NCI-H2081 treated with DMSO at 0.1 percent for 48 hours (cell line): ENCODE results near the gene TSHZ3.

ENCODE experiments used
- DNase-seq: peaks from one replicate; lab custom pipeline; 2025; lab: John Stamatoyannopoulos, UW

Gene TSHZ3, protein sequence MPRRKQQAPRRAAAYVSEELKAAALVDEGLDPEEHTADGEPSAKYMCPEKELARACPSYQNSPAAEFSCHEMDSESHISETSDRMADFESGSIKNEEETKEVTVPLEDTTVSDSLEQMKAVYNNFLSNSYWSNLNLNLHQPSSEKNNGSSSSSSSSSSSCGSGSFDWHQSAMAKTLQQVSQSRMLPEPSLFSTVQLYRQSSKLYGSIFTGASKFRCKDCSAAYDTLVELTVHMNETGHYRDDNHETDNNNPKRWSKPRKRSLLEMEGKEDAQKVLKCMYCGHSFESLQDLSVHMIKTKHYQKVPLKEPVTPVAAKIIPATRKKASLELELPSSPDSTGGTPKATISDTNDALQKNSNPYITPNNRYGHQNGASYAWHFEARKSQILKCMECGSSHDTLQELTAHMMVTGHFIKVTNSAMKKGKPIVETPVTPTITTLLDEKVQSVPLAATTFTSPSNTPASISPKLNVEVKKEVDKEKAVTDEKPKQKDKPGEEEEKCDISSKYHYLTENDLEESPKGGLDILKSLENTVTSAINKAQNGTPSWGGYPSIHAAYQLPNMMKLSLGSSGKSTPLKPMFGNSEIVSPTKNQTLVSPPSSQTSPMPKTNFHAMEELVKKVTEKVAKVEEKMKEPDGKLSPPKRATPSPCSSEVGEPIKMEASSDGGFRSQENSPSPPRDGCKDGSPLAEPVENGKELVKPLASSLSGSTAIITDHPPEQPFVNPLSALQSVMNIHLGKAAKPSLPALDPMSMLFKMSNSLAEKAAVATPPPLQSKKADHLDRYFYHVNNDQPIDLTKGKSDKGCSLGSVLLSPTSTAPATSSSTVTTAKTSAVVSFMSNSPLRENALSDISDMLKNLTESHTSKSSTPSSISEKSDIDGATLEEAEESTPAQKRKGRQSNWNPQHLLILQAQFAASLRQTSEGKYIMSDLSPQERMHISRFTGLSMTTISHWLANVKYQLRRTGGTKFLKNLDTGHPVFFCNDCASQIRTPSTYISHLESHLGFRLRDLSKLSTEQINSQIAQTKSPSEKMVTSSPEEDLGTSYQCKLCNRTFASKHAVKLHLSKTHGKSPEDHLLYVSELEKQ

DNA sequence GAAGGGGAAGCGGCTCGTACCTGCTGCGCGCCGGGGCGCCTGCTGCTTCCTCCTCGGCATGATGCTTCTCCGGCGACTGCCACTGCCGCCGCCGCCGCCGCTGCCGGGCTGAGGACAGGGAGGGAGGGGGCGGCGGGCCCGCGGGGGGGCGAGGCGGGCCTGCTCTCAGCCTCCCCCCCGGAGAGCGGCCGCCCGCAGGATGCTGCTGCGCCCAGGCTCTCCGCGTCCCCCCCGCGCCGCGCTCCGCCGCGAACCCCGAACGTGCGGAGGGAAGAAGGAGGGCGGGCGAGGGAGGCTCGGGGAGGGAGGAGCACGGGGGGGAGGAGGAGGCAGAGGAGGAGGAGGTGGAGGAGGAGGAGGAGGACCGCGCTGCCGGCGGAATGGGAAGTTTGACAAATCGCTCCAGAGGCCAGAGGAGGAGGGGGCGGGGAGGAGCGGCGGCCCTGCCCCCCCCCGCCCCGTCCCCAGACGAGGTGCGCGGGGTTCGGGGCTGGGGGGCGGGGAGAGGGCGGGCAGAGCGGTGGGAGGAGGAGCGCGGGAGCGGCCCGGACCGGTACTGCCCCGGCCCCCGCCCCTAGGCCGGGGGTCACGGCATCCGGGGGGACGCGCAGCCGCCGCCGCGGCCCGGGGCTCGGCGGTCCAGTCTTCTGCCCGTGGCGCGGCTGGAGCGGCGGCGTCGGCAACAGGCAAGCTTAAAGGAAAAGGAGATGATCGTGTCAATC, at the start of gene TSHZ3:
TSS of gene TSHZ3 (minus strand) at position 277 of the 722 bp plus-strand sequence. CDS start at position 60, 217 bp downstream.
- DNase-seq = no peak

DNA sequence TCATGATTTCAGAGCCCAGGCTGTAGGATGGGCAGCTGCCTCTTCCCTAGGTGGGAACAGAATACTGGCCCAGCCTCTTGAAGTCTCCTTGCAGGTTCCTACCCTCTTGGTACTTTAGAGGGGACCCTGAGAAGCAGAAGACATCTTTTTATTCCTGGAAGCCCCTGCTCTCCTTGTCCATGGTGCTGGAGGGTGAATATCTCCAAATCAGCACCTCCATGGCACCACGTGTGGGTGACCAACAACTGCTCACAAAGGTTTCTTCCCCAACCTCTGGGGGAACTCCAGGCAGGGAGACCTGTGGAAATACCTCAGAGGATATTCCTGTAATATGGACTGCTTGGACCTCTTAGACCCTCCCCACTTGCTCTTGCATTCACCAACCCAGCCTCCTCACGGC, 48.1 kb upstream of the TSHZ3 start:
- no peak for DNase-seq

DNA sequence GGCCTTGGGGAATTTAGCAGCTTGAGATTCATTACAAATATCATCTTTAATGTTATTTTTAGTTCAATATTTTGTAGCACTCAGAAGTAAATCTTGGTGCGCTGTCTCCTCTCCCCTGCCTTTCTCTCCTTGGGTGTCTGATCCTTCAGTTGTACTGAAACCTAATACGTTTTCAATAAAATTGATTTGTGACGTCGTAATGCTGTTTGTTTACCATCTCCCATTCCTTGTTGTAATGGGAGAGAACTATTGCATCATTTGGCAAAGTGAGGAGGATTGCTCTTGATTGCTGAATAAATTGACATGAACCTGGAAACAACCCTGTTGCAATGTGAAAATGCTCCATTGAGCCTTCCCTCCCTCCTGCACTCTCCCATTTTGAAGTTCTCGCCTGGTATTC, 43.2 kb upstream of the TSHZ3 start:
- no peak for DNase-seq

DNA sequence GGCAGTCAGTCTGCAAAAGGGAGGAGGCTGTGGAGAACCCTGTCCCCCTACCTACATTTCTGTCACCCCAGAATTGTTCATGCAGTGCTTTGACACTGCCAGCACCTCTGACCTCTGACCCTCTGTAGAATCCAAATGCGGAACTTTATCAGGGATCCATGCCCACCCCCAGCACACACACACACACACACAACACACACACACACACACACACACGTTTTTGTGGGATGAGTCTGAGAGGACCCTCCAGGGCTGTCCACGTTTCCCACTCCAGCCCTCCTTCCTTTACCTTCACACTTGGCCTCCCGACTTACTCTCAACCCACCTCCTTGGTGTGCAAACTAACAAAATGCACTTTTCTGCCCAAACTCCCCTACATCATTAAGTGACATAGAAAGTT, 42.3 kb upstream of the TSHZ3 start:
- DNase-seq = no peak

DNA sequence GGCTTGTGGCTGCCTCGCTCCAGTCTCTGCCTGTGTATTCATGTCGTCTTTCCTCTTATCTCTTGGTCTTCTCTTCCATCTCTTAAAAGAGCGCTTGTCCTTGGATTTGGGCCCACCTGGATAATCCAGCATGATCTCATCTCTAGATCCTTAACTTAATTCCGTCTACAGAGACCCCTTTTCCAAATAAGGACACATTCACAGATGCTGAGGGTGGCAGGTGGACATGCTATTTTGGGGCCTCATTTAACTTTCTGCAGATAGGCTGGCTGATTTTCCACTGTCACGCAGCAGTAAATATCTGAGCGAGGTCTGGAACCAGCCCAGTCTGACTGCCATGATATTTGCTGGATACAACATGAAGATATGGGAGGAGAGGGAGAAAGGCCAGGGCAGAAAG, 41.5 kb upstream of the TSHZ3 start:
- DNase-seq = no peak

DNA sequence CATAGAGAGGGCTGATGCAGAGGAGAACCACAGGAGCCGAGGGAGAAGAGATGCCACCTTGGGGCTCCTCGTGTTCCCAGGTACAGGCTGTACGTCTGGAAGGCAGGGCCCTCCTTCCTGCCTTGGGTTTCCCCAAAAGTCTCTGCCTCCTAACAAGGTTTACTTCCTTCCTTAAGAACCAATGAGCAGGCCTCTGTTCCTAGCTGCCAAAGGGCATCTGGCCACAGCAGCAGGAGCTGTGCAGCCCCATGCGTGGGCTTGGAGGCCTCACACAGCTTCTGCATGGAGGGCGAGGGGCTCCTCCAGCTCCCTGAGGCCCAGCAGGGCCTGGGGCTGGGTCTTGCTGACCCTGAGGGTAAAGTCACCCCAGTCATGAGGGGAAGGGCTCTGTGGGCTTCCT, 40.6 kb upstream of the TSHZ3 start:
- no peak for DNase-seq

DNA sequence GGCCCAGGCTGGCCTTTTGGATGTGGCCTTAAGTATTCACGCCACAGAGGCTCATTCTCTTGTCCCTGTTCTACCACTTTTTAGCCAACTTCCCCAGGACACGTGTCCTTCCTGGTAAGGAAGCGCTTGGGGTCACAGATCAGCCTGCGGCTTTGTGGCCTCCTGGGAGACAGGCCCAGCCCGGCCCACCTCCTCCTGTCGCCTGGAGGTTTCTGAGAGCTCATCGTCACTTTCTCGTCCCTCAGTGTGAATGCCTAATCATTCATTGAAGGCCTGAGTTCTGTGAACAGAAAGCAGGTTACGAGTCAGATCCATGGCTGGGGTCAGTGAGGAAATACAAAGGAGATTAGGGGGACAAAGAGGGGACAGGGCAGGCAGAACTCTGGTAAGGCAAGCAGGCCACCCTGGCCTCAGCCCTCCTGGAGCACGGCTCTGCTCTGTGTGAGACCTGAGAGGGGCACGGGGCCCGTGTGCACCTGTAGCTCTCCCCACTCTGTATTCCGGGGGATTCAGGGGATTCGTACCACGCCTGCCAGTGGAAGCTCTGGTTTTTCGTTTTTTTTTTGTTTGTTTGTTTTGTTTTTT, 38.6 kb upstream of the TSHZ3 start:
- DNase-seq = no peak

DNA sequence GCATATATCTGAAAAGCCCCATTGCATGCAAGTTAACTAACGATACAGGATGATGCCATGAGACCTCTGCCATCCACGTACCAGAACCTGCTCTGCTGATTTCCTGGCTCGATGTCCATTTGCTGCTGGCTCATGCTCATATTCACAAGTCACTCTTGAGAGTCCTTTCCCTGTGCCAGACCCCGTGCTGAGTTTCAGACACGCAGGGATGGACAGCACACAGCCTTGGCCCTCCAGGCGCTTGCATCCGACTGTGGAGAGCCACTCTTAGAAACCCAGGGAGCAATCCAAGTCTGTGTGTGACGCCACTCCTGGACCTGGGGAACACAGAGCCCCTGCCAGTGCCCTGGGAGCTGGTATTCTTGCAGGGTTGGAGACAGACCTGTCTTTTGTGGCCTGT, 37.6 kb upstream of the TSHZ3 start:
- DNase-seq = no peak

DNA sequence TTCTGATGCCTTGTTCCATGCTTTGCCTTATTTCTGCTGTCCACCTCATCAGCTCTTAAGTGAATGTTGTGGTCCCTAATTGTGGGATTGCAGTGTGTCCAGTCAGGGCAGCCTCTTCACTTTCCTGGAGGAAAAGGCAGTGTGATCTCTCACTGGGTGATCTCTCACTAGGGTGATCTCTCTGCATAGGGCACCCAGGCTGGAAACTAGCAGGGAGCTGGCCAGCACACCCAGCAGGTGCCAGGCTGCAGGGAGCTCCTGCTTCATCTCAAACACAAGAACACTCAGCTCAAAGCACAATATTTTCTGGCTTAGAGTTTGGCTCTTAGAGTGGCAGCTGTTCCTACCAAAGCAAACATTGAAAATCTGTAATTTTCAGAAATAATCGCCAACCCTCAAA, 36.5 kb upstream of the TSHZ3 start:
- no peak for DNase-seq

DNA sequence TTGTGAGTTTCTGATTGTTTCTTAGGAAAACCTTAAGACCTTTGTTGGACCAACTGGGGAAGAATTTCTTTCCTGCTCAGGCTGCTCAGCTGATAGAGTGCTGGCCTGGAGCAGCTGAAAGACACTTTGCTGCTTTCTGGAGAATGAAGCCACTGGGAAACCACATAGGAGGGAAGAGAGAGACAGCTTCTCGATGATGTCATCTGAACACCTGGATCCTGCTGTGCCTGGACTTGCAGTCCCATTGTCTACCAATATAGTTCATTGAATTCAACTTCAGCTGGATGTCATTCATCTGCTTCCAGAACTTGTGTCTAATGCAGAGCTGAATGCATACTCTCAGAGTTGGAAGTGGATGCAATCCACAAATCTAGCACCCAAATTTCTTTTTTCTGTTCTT, 34.3 kb upstream of the TSHZ3 start:
- no peak for DNase-seq

DNA sequence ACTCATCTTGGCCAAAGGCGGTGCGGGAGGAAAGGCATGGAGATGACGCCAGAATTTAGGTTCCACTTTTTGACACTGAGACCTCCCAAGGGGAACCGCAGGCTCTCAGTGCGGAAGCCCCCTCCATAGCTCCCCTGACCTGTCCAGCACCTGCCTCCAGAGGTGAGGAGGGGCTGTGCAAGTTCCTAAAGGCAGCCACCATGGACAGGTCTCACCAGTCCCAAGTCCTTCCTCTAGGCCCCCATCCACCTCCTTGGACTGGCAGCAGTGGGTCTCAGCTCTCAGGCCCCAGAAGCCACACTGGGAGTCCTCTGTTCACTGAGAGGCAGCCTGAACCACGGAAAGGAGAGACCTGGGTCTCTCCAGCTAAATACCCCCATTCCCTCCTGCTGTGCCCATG, 31.6 kb upstream of the TSHZ3 start:
- DNase-seq = no peak

DNA sequence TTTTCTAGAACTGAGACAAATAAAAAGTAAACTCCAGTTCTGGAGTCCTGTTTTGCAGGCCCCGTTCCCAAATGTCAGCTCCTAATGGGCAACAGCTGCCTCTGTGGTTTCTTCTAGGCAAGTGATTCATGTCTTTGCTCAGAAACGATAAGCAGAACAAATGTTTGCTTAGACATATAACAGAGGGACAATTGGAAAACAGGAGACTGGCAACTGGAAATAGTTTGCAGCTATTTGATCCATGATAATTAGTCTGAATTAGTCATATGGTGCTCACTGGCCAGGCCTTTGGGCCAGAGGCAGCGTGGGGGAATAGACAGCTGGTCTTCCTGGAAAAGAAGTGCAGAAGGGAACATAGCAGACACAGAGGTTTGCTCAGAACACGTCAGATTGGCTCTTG, 29.2 kb upstream of the TSHZ3 start:
- no peak for DNase-seq

DNA sequence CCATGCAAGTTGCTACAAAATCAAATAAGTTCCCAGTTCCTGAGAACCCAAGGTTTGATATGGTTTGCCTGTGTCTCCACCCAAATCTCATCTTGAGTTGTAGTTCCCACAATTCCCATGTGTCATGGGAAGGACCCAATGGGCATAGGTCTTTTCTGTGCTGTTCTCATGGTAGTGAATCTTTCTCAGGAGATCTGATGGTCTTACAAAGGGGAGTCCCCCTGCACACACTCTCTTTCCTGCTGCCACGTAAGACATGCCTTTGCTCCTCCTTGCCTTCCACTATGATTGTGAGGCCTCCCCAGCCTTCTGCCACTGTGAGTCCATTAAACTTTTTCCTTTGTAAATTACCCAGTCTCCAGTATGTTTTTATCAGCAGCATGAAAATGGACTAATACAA, 28.5 kb upstream of the TSHZ3 start:
- DNase-seq = no peak

DNA sequence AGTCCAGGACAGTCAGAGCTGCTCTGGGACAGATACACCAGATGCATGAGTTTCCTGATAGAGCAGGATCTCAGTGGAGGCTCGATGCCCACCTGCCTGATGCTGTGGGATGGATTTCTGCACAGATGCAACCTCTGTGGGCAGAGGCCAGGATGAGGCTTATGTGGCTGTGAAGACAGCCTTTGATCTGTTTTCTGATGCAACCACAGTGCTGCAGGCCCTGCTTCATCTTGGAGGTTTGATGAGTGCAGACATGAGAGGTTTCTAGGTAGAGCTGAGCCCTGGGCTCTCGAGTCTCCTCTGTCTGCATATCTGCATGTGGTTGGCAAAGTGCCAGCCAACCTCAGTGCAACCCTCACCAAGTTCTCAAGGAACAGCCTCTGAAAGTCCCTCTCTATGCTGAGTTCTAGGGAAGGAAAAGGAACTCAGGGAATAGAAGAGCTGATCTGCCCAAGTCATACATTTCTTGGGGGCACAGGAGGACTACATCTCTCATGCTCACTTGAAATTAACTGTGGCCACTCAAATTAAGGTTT, 23.1 kb upstream of the TSHZ3 start:
- DNase-seq = no peak

DNA sequence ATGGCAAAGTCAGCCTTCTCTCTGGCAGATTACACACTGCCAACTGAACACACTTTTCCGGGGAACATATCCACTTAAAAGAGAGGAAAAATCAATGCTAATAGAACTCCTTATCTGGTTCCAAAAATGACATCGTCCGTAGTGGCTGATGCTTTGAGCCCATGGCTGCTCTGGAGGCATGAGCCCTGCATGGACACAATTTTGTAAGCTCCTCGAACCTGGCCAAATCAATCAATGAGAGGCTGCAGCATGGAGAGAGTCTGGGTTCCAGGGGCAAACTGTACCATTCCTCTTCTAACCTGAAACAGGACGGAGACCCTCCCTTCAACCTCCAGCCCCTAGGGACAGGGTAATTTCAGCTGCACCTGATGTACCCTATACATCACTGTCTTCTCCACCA, 21.0 kb upstream of the TSHZ3 start:
- DNase-seq = no peak

DNA sequence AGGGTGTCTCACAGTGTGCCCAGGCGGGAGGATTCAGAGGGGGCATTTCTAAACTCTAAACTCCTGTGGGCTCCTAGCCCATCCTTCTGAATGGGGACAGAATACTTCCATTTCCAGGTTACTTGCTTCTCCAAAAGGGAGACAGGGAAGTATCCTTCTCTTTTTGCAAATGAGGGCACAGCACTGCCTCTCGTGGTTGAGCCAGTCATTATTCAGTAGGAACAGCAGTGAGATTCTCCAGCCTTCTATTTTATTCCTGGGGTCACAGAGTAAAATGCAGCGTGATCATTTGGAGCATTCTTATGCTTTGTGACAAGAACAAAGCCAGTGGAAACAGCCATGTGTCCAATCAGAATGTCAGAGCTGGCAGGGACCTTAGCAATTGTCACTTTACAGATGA, 15.7 kb upstream of the TSHZ3 start:
- no peak for DNase-seq

DNA sequence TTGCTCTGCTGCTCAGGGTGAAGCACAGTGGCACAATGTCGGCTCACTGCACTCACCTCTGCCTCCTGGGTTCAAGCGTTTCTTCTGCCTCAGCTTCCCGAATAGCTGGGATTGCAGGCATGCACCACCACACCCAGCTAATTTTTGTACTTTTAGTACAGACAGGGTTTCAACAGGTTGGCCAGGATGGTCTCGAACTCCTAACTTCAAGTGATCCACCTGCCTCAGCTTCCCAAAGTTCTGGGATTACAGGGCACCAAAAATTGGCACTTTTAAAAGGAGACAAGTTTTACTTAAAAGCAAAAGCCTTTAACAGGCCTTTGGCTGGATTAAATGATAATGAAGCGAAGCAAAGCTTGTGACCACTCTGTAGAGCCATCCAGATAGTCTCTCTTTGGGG, 12.5 kb upstream of the TSHZ3 start:
- DNase-seq = no peak

DNA sequence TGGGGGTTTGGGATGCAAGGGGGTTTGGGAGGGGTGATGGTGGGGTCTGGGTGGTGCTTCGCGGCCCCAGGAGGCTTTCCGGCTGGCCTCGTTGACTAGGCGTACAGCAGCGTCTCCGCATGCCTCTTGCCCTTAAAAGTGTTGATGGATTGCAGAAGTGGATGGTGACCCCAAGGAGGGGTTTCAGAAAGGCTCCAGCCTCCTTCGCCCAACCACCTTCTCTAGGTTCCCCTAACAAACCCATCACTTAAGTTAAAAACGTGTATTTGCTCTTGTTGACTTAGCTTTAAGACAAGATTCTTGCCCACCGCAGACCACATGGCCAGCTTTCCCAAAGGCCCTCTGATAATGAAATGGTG, 8.1 kb upstream of the TSHZ3 start:
- no peak for DNase-seq

DNA sequence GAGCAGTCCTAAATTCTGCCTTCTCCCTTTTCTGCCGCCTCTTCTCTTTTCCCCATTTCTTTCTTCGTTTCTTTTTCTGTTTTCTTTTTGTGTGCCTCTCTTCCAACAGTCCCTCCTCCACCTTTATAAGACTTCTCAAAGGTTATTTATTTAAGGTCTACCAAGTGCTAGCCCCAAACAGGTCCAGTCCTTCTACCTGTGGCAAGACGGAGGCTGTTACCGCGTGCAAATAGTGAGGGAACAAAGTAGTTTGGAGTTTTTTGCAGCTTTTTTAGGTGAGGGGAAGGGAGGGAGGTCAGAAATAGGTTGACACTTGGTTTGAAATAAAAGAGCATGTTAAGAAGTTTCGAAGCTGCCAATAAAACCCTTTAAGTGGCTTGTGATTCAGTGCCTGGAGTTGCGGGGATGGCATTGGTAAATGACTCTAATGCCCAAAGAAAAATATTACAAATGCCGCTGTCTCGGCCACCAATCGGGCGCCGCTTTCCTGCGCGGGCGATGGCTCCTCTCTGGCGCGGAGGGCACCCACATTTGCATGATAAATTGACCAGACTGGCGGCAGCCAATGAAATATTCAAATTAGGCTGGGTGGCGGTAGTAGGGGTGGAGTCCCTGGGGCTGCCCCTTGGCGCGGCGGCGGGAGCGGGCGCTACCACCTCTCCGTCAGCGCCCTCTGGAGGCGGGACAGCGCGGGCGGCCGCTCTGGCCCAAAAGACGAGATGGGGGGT, 7.5 kb upstream of the TSHZ3 start:
- DNase-seq = no peak

DNA sequence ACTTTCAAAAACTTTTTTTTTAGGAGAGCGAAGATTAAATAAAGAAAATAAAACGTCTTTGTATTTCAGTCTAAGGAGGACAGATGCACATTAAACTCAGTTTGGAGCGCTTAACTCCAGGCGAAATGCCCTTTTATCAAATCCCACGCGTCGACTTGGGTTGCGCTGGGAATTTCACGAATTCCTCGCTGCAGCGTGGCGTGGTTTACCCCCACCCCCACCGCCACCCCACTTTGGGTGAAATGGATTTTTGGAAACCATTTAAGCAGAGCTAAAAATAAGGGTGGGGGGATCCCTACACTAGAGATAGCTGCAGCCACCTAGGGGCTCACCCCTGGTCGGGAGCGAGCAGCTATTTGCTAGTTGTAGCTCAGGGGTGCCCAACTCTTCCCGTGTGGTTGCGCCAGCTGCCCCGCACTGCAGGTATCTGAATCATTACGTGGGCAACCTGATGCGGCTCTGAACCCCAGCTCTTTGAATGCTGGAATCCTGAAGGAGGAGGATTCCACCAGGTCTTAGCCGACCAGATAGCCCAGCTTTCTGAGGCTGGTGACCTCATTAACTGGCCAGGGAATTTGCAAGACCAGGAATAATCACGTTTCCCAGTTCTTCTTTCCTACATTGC, 6.5 kb upstream of the TSHZ3 start:
- DNase-seq = no peak
